NCI-H2196 treated with DMSO at 0.1 percent for 48 hours (cell line): ENCODE data around the gene GPN2.
"Not testable (repeated sequence)": the region's sequence is repeated elsewhere in the genome, so short reads cannot be mapped to it uniquely, and the experiment has no call there.

Experiments used
- DNase-seq: peaks from one replicate; lab custom pipeline; 2025; ENCODE audit not compliant: unreplicated experiment; lab: John Stamatoyannopoulos, UW

GPN2 gene

DNA sequence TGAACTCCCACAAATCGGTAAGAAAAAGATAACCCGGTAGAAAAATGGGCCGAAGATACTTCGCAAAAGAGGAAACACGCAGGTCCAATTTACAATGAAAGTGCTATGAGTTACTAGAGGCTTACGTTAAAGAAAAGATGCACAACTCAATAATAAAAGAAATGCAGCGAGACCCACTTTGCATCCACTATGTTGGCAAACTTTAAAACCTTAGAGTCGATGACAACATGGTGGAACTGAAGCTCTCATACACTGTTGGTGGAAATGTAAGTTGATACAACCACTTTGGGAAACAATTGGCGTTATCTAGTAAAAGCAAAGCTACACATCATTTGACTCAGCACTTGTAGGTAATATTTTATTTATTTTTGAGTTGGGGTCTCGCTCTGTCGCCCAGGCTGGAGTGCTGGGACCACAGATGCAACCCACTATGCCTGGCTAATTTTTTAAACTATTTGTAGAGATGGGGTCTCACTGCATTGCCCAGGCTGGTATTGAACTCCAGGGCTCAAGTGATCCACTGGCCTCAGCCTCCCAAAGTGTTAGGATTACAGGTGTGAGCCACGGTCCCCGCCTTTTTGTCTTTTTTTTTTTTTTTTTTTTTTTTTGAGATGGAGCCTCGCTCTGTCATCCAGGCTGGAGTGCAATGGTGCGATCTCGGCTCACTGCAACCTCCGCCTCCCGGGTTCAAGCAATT, 10.9 kb upstream of the GPN2 start:
- no peak for DNase-seq

GRCh38 chr1:26900001-26900814, 10.1 kb upstream of the GPN2 start, which contains the start of gene GPATCH3:
GPATCH3 (minus strand) TSS chr1:26900467; CDS start chr1:26900442, 25 bp downstream.
- peak; percentile 75 for DNase-seq

DNA sequence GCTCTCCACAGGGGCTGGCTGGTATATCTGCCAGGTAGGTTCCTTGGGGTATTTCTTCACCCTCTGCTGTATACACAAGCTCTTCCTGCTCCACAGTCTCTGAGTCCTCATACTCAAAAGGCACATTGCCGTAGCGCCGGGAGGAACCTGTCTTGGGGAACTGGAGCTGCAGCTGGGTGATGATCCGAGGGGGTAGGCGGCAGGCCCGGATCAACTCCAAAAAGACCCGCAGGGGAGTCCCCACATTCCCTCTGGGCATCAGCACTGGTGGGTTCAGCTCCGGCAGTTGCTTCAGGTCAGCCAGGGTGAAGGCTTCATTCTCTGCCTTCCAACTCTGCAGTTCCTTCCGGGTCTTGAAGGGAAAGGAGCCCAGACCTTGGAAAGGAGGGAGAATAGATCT, 7.3 kb upstream of the GPN2 start:
- no peak for DNase-seq

DNA sequence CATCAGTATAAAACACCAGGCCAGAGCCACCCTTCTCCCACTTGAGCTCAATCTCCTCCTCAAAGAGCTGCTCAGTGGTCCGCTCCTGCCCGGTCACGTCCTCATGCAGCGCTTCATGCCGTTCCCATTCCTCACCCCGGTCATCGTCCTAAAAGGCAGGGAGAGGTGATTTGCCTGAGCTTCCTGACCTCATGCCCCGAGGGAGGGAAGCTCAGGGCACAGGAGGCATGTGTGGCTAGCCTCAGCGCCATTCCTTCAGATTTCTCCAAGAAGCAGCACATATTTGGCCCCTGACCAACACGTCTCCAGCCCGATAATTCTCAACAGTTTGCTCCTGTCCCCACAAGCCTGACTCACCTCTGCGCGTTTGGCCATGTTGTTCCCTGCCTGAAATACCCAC, 4.2 kb upstream of the GPN2 start:
- DNase-seq: no peak

- DNase-seq: no peak
These were observed 349 bp upstream of the GPN2 start for GRCh38 chr1:26890467-26890796.

GRCh38 chr1:26888231-26888630, 1.9 kb downstream of the GPN2 start:
- no peak for DNase-seq

DNA sequence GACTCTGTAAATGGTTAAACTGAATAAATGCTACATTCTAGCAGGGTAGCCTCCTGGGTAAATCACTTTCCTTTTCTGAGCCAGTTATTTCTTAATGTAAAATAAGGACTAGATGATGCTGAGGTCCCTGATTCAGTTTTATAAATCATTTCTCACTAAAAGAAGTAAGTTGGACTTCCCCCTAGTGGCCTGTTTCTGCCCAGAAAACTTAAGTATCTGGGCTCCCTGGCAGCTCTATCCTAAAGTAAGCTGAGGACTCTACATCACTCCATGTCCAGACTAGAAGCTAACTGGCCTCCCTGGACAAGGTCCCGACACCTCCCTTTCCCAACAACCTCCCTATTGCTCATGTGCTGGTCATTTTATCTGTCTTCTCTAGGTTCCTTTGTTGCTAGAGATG, 3.0 kb downstream of the GPN2 start:
- no peak for DNase-seq

GRCh38 chr1:26882696-26883463, 7.2 kb downstream of the GPN2 start:
- DNase-seq: no peak

GRCh38 chr1:26881611-26882010, 8.5 kb downstream of the GPN2 start:
- not testable (repeated sequence) for DNase-seq

DNA sequence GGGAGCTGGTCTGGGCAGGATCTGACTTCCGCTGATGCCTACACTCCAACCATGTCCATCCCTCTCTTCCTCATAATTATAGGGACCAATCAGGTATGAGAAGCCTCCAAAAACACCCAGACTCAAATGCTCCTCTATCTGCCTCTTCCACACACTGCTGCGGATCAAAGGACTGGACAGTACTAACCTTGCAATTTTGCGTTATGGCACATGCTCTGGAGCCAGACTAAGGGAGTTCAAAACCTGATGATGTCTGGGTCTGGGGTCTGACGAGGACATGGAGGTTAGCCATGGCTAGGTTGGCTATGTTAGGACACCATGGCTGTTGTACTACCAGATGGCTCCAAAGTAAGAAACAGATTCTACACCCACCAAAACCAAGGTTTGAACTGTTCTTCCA, 10.3 kb downstream of the GPN2 start:
- DNase-seq: no peak

DNA sequence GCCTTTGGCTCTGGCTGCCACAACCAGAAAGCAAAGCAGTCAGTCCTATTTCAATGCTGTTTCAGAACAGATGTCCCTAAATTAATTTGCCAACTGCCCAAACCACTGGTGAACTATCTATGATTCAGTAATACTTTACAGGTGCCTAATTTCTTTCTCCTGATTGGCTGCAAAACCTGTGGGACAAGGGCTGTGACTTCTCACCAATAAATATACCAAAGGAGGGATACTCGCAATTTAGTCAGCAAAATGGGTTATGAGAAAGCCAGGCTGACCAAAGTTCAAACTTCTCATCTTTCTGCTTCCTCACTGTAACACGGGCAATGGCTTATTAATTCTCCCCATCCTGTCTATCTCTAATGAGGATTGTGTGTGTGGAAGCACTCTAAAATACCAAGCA, 12.8 kb downstream of the GPN2 start:
- DNase-seq: no peak

- DNase-seq: no peak
These were observed 15.2 kb downstream of the GPN2 start for GRCh38 chr1:26874896-26875295.

DNA sequence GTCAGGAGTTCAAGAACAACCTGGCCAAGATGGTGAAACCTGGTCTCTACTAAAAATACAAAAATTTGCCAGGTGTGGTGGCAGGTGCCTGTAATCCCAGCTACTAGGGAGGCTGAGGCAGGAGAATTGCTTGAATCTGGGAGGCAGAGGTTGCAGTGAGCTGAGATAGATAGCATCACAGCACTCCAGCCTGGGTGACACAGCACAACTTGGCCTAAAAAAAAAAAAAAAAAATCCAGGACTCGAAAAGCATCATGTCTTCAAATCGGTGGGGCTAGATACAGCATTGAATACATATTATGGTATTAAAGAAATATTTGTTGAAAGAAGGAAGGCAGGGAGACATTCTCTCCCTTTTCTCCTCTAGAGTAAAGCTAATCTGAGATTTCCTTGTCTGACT, 17.0 kb downstream of the GPN2 start:
- DNase-seq: not testable (repeated sequence)

GRCh38 chr1:26864610-26865480, 25.2 kb downstream of the GPN2 start:
- DNase-seq: peak; percentile 91

- no peak for DNase-seq
These were observed 26.4 kb downstream of the GPN2 start for GRCh38 chr1:26863685-26864077.

GRCh38 chr1:26862781-26863684, 27.1 kb downstream of the GPN2 start, which contains the start of gene SFN:
SFN (plus strand) TSS chr1:26863149; CDS start chr1:26863213, 64 bp downstream.
- peak; percentile 90 for DNase-seq

- DNase-seq: no peak
These were observed 28.1 kb downstream of the GPN2 start for GRCh38 chr1:26861889-26862378.

- no peak for DNase-seq
These were observed 28.8 kb downstream of the GPN2 start for GRCh38 chr1:26861286-26861701.

GRCh38 chr1:26858891-26859640, 31.0 kb downstream of the GPN2 start:
- no peak for DNase-seq
